Renal cortical epithelial cell (primary cell): ENCODE data around the gene CHIT1. TPM values are rescaled to one million over a fixed set of nuclear protein-coding genes. Genes with fewer than 3 reads are reported as not detected.
"Not testable (repeated sequence)": the region's sequence is repeated elsewhere in the genome, so short reads cannot be mapped to it uniquely, and the experiment has no call there.

Experiments
- DNase-seq: peaks from one replicate; pipeline ENCODE4 v3.0.0-alpha.2; 2011; ENCODE audit warnings: low read depth
- total RNA-seq: library from RNA; depleted of rRNA; stranded (reverse); fragments of >200 nt; gene quantifications from 2 replicates; pipeline ENCODE4 v1.2.3, GENCODE V29; 2014

CHIT1 gene
- total RNA-seq, 1 donor from 2014 or later: under 0.01 TPM

GRCh38 chr1:203265541-203265940 is 36.1 kb upstream of the CHIT1 start:
- DNase-seq: no peak

GRCh38 chr1:203264052-203264501 is 34.6 kb upstream of the CHIT1 start:
- DNase-seq: no peak

- DNase-seq: no peak
These were observed 34.0 kb upstream of the CHIT1 start for GRCh38 chr1:203263496-203263895.

GRCh38 chr1:203256636-203257035 is 27.2 kb upstream of the CHIT1 start:
- not testable (repeated sequence) for DNase-seq

- DNase-seq: not testable (repeated sequence)
These were observed 25.3 kb upstream of the CHIT1 start for GRCh38 chr1:203254782-203255181.

GRCh38 chr1:203252678-203253077 is 23.2 kb upstream of the CHIT1 start:
- no peak for DNase-seq

GRCh38 chr1:203251466-203251865 is 22.0 kb upstream of the CHIT1 start:
- DNase-seq: no peak

GRCh38 chr1:203250911-203251310 is 21.4 kb upstream of the CHIT1 start:
- no peak for DNase-seq

GRCh38 chr1:203244776-203245175 is 15.3 kb upstream of the CHIT1 start:
- DNase-seq: no peak

- not testable (repeated sequence) for DNase-seq
These were observed 12.2 kb upstream of the CHIT1 start for GRCh38 chr1:203241708-203242107.

GRCh38 chr1:203239526-203240305 is 10.2 kb upstream of the CHIT1 start:
- no peak for DNase-seq

GRCh38 chr1:203239081-203239480 is 9.6 kb upstream of the CHIT1 start:
- DNase-seq: no peak

- no peak for DNase-seq
These were observed 9.1 kb upstream of the CHIT1 start for GRCh38 chr1:203238535-203238934.

- DNase-seq: not testable (repeated sequence)
These were observed 5.4 kb upstream of the CHIT1 start for GRCh38 chr1:203234901-203235300.

- no peak for DNase-seq
These were observed 803 bp downstream of the CHIT1 start for GRCh38 chr1:203228670-203229069.

GRCh38 chr1:203227371-203228083 is 1.9 kb downstream of the CHIT1 start:
- DNase-seq: no peak

- no peak for DNase-seq
These were observed 4.4 kb downstream of the CHIT1 start for GRCh38 chr1:203225071-203225470.

- DNase-seq: no peak
These were observed 6.3 kb downstream of the CHIT1 start for GRCh38 chr1:203223012-203223775.

GRCh38 chr1:203219934-203220333 is 9.5 kb downstream of the CHIT1 start:
- DNase-seq: no peak

- no peak for DNase-seq
These were observed 10.3 kb downstream of the CHIT1 start for GRCh38 chr1:203219171-203219570.

- DNase-seq: no peak
These were observed 11.8 kb downstream of the CHIT1 start for GRCh38 chr1:203217668-203218067.

GRCh38 chr1:203217139-203217655 is 12.3 kb downstream of the CHIT1 start:
- no peak for DNase-seq
